ENCODE data around the gene SLC22A13. TPM values are rescaled to one million over a fixed set of nuclear protein-coding genes. Genes with fewer than 3 reads are reported as not detected.

SLC22A13 gene
- total RNA-seq, 1 donor: 0.45 TPM

DNA sequence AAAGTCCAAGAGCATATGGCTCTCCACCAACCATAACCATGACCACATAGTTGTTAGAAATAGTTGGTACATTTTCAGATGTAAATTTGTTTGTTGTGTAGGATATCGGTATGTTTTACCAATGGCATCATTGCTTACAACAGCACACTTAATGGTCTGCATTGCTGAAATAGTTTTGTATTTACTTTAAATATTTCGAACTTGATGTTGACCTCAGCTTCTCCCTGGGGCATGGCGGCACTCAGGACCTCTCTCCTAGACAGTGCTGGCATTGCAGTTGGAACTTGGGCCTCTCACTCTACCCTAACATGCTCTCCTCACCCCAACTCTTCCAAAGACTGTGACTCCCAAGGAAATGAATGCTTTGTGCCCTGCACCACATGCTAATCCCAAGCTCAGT lies 5.0 kb downstream of the SLC22A13 start:
- TF ChIP-seq, protein P1, sequence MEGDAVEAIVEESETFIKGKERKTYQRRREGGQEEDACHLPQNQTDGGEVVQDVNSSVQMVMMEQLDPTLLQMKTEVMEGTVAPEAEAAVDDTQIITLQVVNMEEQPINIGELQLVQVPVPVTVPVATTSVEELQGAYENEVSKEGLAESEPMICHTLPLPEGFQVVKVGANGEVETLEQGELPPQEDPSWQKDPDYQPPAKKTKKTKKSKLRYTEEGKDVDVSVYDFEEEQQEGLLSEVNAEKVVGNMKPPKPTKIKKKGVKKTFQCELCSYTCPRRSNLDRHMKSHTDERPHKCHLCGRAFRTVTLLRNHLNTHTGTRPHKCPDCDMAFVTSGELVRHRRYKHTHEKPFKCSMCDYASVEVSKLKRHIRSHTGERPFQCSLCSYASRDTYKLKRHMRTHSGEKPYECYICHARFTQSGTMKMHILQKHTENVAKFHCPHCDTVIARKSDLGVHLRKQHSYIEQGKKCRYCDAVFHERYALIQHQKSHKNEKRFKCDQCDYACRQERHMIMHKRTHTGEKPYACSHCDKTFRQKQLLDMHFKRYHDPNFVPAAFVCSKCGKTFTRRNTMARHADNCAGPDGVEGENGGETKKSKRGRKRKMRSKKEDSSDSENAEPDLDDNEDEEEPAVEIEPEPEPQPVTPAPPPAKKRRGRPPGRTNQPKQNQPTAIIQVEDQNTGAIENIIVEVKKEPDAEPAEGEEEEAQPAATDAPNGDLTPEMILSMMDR (IDR thresholded peaks at IDR 0.05; ENCODE audit: insufficient read depth, low read length): no peak
- H3K4me3 ChIP-seq (ENCODE audit: low read depth, low read length): no peak overlapping the region
- DNase-seq (ENCODE audit: low read depth): no peak

DNA sequence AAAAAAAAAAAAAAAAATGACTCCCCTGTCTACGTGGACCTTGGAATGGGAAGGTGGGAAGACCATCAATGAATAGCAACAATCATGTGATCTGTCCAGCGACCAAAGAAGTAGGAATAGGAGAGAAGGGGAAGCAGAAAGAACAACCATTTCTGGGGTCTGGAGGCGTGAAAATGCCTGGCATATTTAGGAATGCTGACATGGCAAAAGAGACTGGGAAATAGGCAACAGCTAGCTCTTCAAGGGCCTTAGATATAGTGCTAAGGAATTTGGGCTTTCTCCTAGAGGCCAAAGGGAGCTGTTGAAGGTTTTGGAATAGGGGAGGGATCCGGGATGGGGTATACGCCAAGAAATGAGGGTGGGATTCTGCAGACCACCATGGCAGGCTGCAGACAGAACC lies 5.9 kb downstream of the SLC22A13 start:
- TF ChIP-seq, protein P1 (IDR thresholded peaks at IDR 0.05; ENCODE audit: insufficient read depth, low read length): no peak
- H3K4me3 ChIP-seq (ENCODE audit: low read depth, low read length): no peak overlapping the region
- no peak for DNase-seq (ENCODE audit: low read depth)

DNA sequence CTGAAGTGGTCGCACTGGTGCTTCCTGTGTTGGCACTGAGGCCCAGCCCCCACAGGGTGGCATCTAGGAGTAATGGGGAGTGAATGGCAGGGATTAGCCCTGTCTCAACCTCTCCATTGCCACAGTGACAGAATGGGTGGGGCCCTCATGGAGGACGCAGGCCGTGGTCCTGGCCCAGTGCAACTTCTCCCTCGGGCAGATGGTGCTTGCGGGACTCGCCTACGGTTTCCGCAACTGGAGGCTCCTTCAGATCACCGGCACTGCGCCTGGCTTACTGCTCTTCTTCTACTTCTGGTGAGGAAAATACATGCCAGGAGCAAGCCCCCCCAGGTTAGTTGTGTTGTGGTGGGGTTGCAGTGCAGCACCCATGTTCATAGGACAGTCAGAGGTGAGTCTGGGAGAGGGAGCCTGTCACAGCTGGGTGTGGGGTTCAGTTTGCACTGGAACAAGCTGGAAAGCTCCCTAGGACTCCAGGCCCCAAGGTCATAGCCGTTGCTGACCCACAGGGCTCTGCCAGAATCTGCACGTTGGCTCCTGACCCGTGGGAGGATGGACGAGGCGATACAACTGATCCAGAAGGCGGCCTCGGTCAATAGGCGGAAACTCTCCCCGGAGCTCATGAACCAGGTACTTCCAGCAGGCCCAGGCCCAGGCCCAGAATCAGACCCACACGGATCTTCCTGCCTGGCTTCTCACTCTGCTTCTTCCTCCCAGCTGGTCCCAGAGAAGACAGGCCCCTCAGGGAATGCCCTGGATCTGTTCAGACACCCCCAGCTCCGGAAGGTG lies 9.4 kb downstream of the SLC22A13 start:
- TF ChIP-seq, protein P1 (IDR thresholded peaks at IDR 0.05; ENCODE audit: insufficient read depth, low read length): no peak
- no peak overlapping the region for H3K4me3 ChIP-seq (ENCODE audit: low read depth, low read length)
- no peak for DNase-seq (ENCODE audit: low read depth)

DNA sequence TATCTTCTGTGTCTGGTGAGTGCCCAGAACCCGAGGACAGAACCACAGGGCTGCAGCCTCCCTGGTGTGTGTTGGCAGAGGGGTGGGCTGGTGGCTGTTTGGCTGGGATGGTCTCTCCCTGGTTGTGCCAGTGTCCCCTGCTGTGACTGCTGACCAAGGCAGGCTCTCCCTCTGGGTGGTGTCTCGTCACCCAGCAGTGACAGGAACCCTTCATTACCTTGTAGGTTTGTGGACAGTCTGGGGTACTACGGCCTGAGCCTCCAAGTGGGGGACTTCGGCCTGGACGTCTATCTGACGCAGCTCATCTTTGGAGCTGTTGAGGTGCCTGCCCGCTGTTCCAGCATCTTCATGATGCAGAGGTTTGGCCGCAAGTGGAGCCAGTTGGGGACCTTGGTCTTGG lies 10.0 kb downstream of the SLC22A13 start:
- no peak overlapping the region for H3K4me3 ChIP-seq (ENCODE audit: low read depth, low read length)
- TF ChIP-seq, protein P1 (IDR thresholded peaks at IDR 0.05; ENCODE audit: insufficient read depth, low read length): no peak
- no peak for DNase-seq (ENCODE audit: low read depth)

DNA sequence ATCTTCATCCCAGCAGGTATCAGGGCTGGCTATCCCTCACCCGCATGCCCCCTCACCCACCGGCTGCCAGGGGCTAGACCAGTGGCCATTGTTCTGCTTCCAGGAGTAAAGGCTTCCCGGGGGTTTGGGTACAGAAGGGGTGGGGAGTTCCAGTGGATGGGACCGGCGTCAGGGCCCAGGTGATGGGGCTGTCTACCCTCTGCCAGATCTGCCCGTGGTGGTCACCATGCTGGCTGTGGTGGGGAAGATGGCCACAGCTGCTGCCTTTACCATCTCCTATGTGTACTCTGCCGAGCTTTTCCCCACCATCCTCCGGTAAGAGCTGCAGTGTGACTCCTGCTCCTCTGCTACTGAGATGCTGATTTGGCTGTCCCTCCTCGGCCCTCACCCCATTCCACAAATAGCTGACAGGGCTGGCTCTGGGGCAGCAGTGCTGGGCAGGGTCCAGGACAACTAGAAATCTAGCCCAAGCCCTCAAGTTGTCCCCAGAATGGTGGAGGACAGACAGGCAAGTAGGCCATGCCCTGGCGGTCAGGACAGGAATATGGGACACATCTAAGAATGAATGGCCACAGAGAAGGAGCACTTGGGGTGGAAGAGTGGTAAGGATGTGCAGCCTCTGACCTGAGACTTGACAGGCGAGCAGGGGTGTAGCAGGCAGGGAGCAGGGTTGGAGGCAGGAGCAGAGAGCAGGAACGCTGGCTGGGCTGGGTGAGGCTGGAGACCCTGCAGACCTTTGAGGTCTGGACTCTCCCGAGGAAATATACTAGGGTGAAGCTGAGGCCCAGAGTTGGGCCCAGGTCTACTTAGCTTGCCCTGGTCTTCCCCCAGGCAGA lies 10.7 kb downstream of the SLC22A13 start:
- no peak overlapping the region for H3K4me3 ChIP-seq (ENCODE audit: low read depth, low read length)
- TF ChIP-seq, protein P1 (IDR thresholded peaks at IDR 0.05; ENCODE audit: insufficient read depth, low read length): no peak
- DNase-seq (ENCODE audit: low read depth): no peak

DNA sequence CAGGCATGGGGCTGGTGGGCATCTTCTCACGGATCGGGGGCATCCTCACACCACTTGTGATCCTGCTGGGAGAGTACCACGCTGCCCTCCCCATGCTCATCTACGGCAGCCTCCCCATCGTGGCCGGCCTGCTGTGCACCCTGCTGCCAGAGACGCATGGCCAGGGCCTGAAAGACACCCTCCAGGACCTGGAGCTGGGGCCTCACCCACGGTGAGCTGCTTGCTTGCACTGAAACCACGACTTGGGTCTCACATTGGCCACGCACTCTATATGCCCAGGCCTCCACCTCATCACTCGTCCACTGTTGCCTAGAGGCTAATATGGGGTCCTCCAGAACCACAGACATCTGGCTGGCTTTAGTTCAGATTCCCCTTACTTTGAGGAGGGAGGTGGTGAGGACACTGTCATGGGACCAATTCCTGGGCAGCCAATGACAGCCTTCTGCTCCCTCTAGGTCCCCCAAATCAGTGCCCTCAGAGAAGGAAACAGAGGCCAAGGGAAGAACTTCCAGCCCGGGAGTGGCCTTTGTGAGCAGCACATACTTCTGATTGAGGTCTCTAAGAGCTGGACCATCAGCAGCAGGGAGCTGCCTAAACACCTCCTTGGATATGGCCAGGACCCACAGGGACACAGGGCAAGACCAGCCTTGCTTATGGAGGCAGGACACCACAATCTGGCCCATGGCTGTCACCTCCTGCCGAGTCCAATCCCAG lies 11.5 kb downstream of the SLC22A13 start:
- TF ChIP-seq, protein P1 (IDR thresholded peaks at IDR 0.05; ENCODE audit: insufficient read depth, low read length): no peak
- no peak overlapping the region for H3K4me3 ChIP-seq (ENCODE audit: low read depth, low read length)
- no peak for DNase-seq (ENCODE audit: low read depth)

Measured in fibroblast of the aortic adventitia (primary cell).